GM13976 (cell line): ENCODE results near the gene MSL1.

Source experiments
- DNase-seq: peaks from one replicate; pipeline ENCODE4 v3.0.0; 2012; ENCODE audit warnings: low spot score
- CTCF ChIP-seq: IDR thresholded peaks from 2 replicates; pipeline ENCODE4 v1.5.1; 2012; ENCODE audit warnings: borderline replicate concordance, mild to moderate bottlenecking; ENCODE audit not compliant: insufficient read depth; ENCODE audit errors: extremely low read depth, missing control alignments, control extremely low read depth
- in situ Hi-C: fragments of 300-500 bp; cut with MboI; formaldehyde crosslinking; loops from one replicate; pipeline ENCODE4 v1.12.0; 2022; ENCODE audit warnings: low sequenced_read_pairs, mixed read lengths, inconsistent platforms; ENCODE audit not compliant: unreplicated experiment

The MSL1 gene

GRCh38 chr17:40113110-40113906 is 8.5 kb upstream of the MSL1 start:
- peak; percentile 90 for TF ChIP-seq CTCF
- in situ Hi-C loops: no loop called here
- DNase-seq: peak; percentile 93

GRCh38 chr17:40113907-40114245 is 7.9 kb upstream of the MSL1 start:
- no peak for TF ChIP-seq CTCF
- in situ Hi-C loops: no loop called here
- no peak for DNase-seq

- in situ Hi-C loops: no loop called here
- no peak for DNase-seq
- no peak for TF ChIP-seq CTCF
These were observed 6.7 kb upstream of the MSL1 start for GRCh38 chr17:40115101-40115436.

- TF ChIP-seq CTCF: no peak
- DNase-seq: peak; percentile 82
- in situ Hi-C loops: no loop called here
These were observed 596 bp downstream of the MSL1 start for GRCh38 chr17:40122136-40122998.

GRCh38 chr17:40122999-40123810 is 1.4 kb downstream of the MSL1 start:
- DNase-seq: peak; percentile 67
- TF ChIP-seq CTCF: no peak
- in situ Hi-C loops: no loop called here

- TF ChIP-seq CTCF: no peak
These were observed 2.0 kb downstream of the MSL1 start for GRCh38 chr17:40123811-40124114.

More at GRCh38 chr17:40123811-40124114, 2.0 kb downstream of the MSL1 start:
- in situ Hi-C loops: no loop called here
- DNase-seq: no peak
